ENCODE results near the gene IL18. TPM values are rescaled to one million over a fixed set of nuclear protein-coding genes. Genes with fewer than 3 reads are reported as not detected.

The IL18 gene
- total RNA-seq, 1 experiment from 2014 or later = 0.71 TPM

Small RNAs within 50 kb of the gene (small RNA-seq; reads per million reads assigned to genes)
- 0 reads per million in 2 experiments for gene MRPS36P4

Other genes with a start within 250 kb of the IL18 start
- gene C11orf52, start 245.2 kb downstream of the IL18 start, total RNA-seq (2014; rRNA removed; shearing (Covaris generic)) = not detected in 2 replicates
- 5.3 and 5.4 TPM in 2 replicates for gene DIXDC1, start 226.8 kb downstream of the IL18 start, total RNA-seq (2014; rRNA removed; shearing (Covaris generic))
- 50.2 and 51.1 TPM in 2 replicates for gene DLAT, start 138.7 kb downstream of the IL18 start, total RNA-seq (2014; rRNA removed; shearing (Covaris generic))
- 1.1 TPM in 2 replicates for gene PIH1D2, start 90.1 kb downstream of the IL18 start, total RNA-seq (2014; rRNA removed; shearing (Covaris generic))
- 21.6 and 24.1 TPM in 2 replicates for gene NKAPD1, start 89.8 kb downstream of the IL18 start, total RNA-seq (2014; rRNA removed; shearing (Covaris generic))
- 73.0 and 82.7 TPM in 2 replicates for gene TIMM8B, start 77.3 kb downstream of the IL18 start, total RNA-seq (2014; rRNA removed; shearing (Covaris generic))
- 169 and 200 TPM in 2 replicates for gene SDHD, start 77.2 kb downstream of the IL18 start, total RNA-seq (2014; rRNA removed; shearing (Covaris generic))
- gene TEX12, start 3.3 kb upstream of the IL18 start, total RNA-seq (2014; rRNA removed; shearing (Covaris generic)) = 0.43 and 0.48 TPM in 2 replicates
- 0.37 and 1.4 TPM in 2 replicates for gene BCO2, start 11.4 kb upstream of the IL18 start, total RNA-seq (2014; rRNA removed; shearing (Covaris generic))
- 46.1 and 59.4 TPM in 2 replicates for gene PTS, start 62.3 kb upstream of the IL18 start, total RNA-seq (2014; rRNA removed; shearing (Covaris generic))
- gene PLET1, start 96.8 kb upstream of the IL18 start, total RNA-seq (2014; rRNA removed; shearing (Covaris generic)) = not detected in 2 replicates

Data from SK-MEL-5 (cell line).